Uterus (tissue), 4 donors: ENCODE results near the gene USP7. TPM values are rescaled to one million over a fixed set of nuclear protein-coding genes. Genes with fewer than 3 reads are reported as not detected.

ENCODE experiments used
- DNase-seq, 2 donors: peaks; one replicate each; pipeline ENCODE4 v3.0.0-alpha.2; 2019 to 2020
- H3K27ac ChIP-seq, 2 donors: fragments of 200-600 bp; sonication (generic); 1 replicate in 1 of 2; 2 replicates in 1 of 2; pipeline ENCODE4 v1.5.1; 2016 to 2018
- H3K27me3 ChIP-seq, 2 donors: fragments of 200-600 bp; sonication (generic); one replicate each; pipeline ENCODE4 v1.5.1; 2018 to 2019; ENCODE audit warnings: control low read depth in 1 of 2
- H3K36me3 ChIP-seq, 2 donors: fragments of 200-600 bp; sonication (generic); one replicate each; pipeline ENCODE4 v1.5.1; 2019; ENCODE audit warnings: control low read depth in 1 of 2
- H3K4me1 ChIP-seq, 2 donors: fragments of 200-600 bp; sonication (generic); one replicate each; pipeline ENCODE4 v1.5.1; 2018 to 2019; ENCODE audit warnings: control low read depth in 1 of 2
- H3K4me3 ChIP-seq, 2 donors: fragments of 200-600 bp; sonication (generic); 1 replicate in 1 of 2; 2 replicates in 1 of 2; pipeline ENCODE4 v1.5.1; 2018 to 2019; ENCODE audit warnings: mild to moderate bottlenecking in 1 of 2
- H3K9me3 ChIP-seq, 2 donors: fragments of 200-600 bp; sonication (generic); one replicate each; pipeline ENCODE4 v1.5.1; 2019; ENCODE audit warnings: control low read depth in 1 of 2
- POLR2A ChIP-seq, 2 donors: fragments of 450-650 bp; IDR thresholded peaks; one replicate each; pipeline ENCODE4 v1.6.1; 2016; ENCODE audit warnings: antibody characterized with exemption in 2 of 2, mild to moderate bottlenecking in 1 of 2, moderate library complexity in 1 of 2
- intact Hi-C: fragments of 100-400 bp; cut with DNase I; formaldehyde crosslinking; loops from one replicate; pipeline ENCODE4 v1.15.1; 2023; ENCODE audit warnings: low total_unique reads
- total RNA-seq, 4 donors: library from RNA; depleted of rRNA in 3 of 4; stranded (reverse); fragments of >200 nt in 3 of 4; gene quantifications; one replicate each; pipeline versions ENCODE4 v1.1.0 to v1.2.4, GENCODE V29; 2014 to 2023
- TF ChIP-seq, protein P1 (sequence below), 4 experiments: fragments of 200-600 bp in 2 of 4; fragments of 450-650 bp in 2 of 4; sonication (generic) in 2 of 4; IDR thresholded peaks; one replicate each; pipeline ENCODE4 v1.5.1; 2016 to 2019; ENCODE audit warnings: antibody characterized with exemption in 4 of 4, mild to moderate bottlenecking in 2 of 4, moderate library complexity in 1 of 4
- donor health status: DM: yes; HTN: yes; CAD: no.

The USP7 gene
- total RNA-seq, 4 donors from 2014 or later: 20.9 to 223 (median 122) TPM

DNA sequence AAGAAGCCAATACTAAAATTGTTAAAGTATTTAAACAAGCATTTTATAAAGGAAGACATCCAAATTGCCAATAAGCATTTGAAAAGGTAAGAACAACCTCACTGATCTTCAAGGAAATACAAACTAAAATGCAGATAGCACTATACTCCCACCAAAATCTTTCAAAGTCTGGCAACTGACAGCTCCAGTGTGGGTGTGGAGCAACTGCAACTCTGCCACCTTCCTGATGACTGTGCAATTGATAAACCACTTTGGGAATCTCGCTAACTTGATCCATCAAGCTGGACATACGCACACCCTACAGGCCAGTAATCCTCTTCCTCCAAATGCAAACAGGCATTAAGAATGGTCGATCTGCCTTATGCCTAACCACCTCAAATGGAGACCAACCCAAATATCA lies 49.6 kb downstream of the USP7 start:
- no peak overlapping the region for H3K27ac ChIP-seq
- no peaks in the 10 kb centered on the region for H3K27me3 ChIP-seq
- no peak for DNase-seq
- no peaks in the 10 kb centered on the region for H3K4me1 ChIP-seq
- H3K4me3 ChIP-seq: no peak overlapping the region
- no peaks in the 10 kb centered on the region for H3K36me3 ChIP-seq
- TF ChIP-seq POLR2A (IDR thresholded peaks at IDR 0.05): no peak
- TF ChIP-seq, protein P1, sequence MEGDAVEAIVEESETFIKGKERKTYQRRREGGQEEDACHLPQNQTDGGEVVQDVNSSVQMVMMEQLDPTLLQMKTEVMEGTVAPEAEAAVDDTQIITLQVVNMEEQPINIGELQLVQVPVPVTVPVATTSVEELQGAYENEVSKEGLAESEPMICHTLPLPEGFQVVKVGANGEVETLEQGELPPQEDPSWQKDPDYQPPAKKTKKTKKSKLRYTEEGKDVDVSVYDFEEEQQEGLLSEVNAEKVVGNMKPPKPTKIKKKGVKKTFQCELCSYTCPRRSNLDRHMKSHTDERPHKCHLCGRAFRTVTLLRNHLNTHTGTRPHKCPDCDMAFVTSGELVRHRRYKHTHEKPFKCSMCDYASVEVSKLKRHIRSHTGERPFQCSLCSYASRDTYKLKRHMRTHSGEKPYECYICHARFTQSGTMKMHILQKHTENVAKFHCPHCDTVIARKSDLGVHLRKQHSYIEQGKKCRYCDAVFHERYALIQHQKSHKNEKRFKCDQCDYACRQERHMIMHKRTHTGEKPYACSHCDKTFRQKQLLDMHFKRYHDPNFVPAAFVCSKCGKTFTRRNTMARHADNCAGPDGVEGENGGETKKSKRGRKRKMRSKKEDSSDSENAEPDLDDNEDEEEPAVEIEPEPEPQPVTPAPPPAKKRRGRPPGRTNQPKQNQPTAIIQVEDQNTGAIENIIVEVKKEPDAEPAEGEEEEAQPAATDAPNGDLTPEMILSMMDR (IDR thresholded peaks at IDR 0.05): no peak
- intact Hi-C loops: no loop called here
- no peaks in the 10 kb centered on the region for H3K9me3 ChIP-seq

DNA sequence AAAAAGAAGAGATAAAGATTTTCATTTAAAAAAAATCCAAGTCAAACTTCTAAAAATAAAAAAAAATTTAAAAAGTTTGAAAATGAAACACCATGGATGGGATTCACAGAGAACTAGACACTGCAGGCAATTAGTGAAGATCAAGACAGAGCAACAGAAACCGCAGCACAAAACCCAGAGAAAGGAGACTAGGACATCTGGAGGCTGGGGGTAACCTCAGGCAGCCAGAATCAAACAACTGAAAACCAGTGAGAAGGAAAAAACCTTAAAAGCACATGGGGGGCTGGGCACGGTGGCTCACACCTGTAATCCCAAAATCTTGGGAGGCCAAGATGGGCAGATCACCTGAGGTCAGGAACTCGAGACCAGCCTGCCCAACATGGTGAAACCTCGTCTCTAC lies 50.9 kb downstream of the USP7 start:
- no peaks in the 10 kb centered on the region for H3K36me3 ChIP-seq
- intact Hi-C loops: no loop called here
- TF ChIP-seq, protein P1 (IDR thresholded peaks at IDR 0.05): no peak
- no peak for TF ChIP-seq POLR2A (IDR thresholded peaks at IDR 0.05)

DNA sequence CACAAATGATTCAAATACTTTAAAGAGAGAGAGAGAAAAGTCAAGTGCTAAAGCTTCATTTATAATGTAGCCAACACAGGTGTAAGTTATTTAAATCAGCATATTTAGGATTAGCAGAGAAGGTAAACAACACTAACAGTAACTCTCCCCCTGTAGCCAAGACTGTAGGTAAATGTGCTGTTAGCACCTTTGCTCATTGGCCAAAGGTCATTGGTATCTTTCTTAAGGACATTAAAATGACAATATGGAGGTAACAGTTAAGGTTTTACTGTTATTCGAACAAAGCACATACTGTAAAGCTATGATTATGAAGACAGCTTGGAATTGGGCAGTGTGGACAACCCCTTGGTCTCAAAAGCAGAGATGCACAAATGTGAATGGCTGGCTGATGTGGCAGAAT lies 52.9 kb downstream of the USP7 start:
- intact Hi-C loops: no loop called here
- TF ChIP-seq, protein P1 (IDR thresholded peaks at IDR 0.05): no peak
- TF ChIP-seq POLR2A (IDR thresholded peaks at IDR 0.05): no peak
- no peaks in the 10 kb centered on the region for H3K27me3 ChIP-seq
- no peaks in the 10 kb centered on the region for H3K36me3 ChIP-seq
- H3K27ac ChIP-seq: no peak overlapping the region
- no peak for DNase-seq
- no peaks in the 10 kb centered on the region for H3K4me1 ChIP-seq
- H3K9me3 ChIP-seq: no peaks in the 10 kb centered on the region
- H3K4me3 ChIP-seq: no peak overlapping the region

More for the DNA sequence above, 50.9 kb downstream of the USP7 start:
- H3K9me3 ChIP-seq: no peaks in the 10 kb centered on the region
- H3K27ac ChIP-seq: no peak overlapping the region
- DNase-seq: no peak
- H3K4me3 ChIP-seq: no peak overlapping the region
- H3K4me1 ChIP-seq: no peaks in the 10 kb centered on the region
- no peaks in the 10 kb centered on the region for H3K27me3 ChIP-seq

DNA sequence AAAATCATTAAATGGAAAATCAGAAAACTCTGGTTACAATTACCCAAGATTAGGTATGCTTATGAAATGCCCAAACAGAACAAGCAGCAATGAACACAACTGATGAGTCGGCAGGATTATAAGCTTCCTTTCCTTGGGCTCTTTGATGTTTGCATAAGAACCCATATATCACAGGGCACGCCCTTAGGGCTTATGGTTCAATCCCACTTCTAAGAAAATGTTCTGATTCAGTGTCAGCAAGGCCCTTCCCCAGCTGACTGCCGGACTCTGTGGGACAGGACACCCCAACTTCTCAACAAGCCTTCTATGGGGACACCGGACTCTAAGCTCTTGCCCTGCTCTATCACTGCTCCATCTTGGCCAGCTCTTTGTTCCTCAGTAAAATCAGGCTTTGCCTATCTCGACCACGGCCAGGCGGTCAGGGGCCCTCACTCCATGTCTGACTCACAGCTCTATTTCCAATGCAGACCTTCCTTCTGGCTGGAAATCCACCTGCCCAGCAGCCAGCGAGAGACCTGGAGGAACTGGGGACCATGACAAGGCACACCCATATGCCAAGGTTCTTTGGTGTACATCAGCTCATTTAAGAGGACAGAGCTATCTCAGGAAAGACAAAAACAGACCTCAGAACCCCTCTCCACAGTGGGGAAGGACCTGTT lies 54.8 kb downstream of the USP7 start:
- DNase-seq: no peak
- Histone ChIP-seq H3K27me3 (no peaks in the 10 kb centered on the region), H3K9me3 (no peaks in the 10 kb centered on the region), H3K27ac (no peak overlapping the region), H3K4me1 (no peaks in the 10 kb centered on the region), H3K36me3 (no peaks in the 10 kb centered on the region), H3K4me3 (no peak overlapping the region)
- TF ChIP-seq, protein P1 (IDR thresholded peaks at IDR 0.05): no peak
- no peak for TF ChIP-seq POLR2A (IDR thresholded peaks at IDR 0.05)
- intact Hi-C loops: no loop called here

DNA sequence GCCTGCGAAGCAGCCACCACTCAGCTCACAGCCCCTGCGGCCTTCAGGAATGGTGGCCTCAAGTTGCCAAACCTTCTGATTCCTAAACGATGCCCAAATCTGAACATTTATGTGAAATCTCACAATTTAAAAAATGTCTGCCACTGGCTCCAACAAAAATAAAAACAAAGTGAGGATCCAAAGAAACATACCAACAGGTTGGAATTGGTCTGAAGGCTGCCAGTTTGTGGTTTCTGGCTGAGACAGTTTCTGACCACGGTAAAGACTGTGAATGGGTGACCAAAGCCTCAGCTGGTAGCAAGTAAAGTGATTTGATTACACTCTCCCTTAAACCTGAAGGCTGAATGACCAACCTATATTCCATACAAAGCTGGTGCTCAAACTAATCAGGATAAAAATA lies 56.6 kb downstream of the USP7 start:
- Histone ChIP-seq H3K9me3 (no peaks in the 10 kb centered on the region), H3K27ac (no peak overlapping the region), H3K36me3 (no peaks in the 10 kb centered on the region), H3K4me3 (no peak overlapping the region), H3K4me1 (no peaks in the 10 kb centered on the region), H3K27me3 (no peaks in the 10 kb centered on the region)
- no peak for DNase-seq
- intact Hi-C loops: no loop called here
- TF ChIP-seq POLR2A (IDR thresholded peaks at IDR 0.05): no peak
- TF ChIP-seq, protein P1 (IDR thresholded peaks at IDR 0.05): no peak
